ENCODE measurements around the gene COG4. TPM values are rescaled to one million over a fixed set of nuclear protein-coding genes. Genes with fewer than 3 reads are reported as not detected.

The COG4 gene
- total RNA-seq, 1 experiment from 2014 or later: 35.5 TPM

GRCh38 chr16:70463235-70463634, 60.1 kb downstream of the COG4 start:
- H3K9ac ChIP-seq (ENCODE audit: low read length): no peak overlapping the region
- DNase-seq (no peak), ATAC-seq (no peak)
- H3K9me2 ChIP-seq (replicated peaks; ENCODE audit: low read length): no peaks in the 10 kb centered on the region
- no peak overlapping the region for H2AFZ ChIP-seq (ENCODE audit: low read length)
- no peaks in the 10 kb centered on the region for H3F3A ChIP-seq (ENCODE audit: low read length, unreplicated experiment)
- H3K4me2 ChIP-seq (ENCODE audit: low read length): no peak overlapping the region
- no peaks in the 10 kb centered on the region for H3K9me3 ChIP-seq (ENCODE audit: low read length)
- no peaks in the 10 kb centered on the region for H3K4me1 ChIP-seq (ENCODE audit: insufficient read depth, low read length)
- intact Hi-C loops (cut with micrococcal nuclease): no loop called here
- no peak overlapping the region for H3K27ac ChIP-seq (ENCODE audit: low read length)
- TF ChIP-seq CTCF (conservative IDR thresholded peaks at IDR 0.05; ENCODE audit: low read depth, low read length): no peak
- no peak for TF ChIP-seq EZH2phosphoT487 (IDR thresholded peaks at IDR 0.05; ENCODE audit: borderline replicate concordance, low read length)
- TF ChIP-seq EZH2 (IDR thresholded peaks at IDR 0.05; ENCODE audit: low read length, unreplicated experiment): no peak
- no peaks in the 10 kb centered on the region for H3K79me2 ChIP-seq (ENCODE audit: low read length)
- no TSS peak for BruUV-seq (replicated peaks)
- POLR2A ChIA-PET (ENCODE audit: unreplicated experiment): no interaction called here
- H4K20me1 ChIP-seq (ENCODE audit: low read length): no peaks in the 10 kb centered on the region
- no peaks in the 10 kb centered on the region for H3K36me3 ChIP-seq (ENCODE audit: low read depth, low read length)
- no peak overlapping the region for H3K4me3 ChIP-seq (ENCODE audit: low read length)
- CTCF ChIA-PET: no interaction called here
- H3K27me3 ChIP-seq (ENCODE audit: low read length): no peaks in the 10 kb centered on the region

GRCh38 chr16:70460737-70461261, 62.6 kb downstream of the COG4 start:
- Histone ChIP-seq H3K4me1 (ENCODE audit: insufficient read depth, low read length) (no peaks in the 10 kb centered on the region), H3F3A (ENCODE audit: low read length, unreplicated experiment) (no peaks in the 10 kb centered on the region), H2AFZ (ENCODE audit: low read length) (no peak overlapping the region), H3K27ac (ENCODE audit: low read length) (no peak overlapping the region), H4K20me1 (ENCODE audit: low read length) (no peaks in the 10 kb centered on the region), H3K9ac (ENCODE audit: low read length) (no peak overlapping the region), H3K79me2 (ENCODE audit: low read length) (no peaks in the 10 kb centered on the region), H3K36me3 (ENCODE audit: low read depth, low read length) (no peaks in the 10 kb centered on the region), H3K4me3 (ENCODE audit: low read length) (no peak overlapping the region), H3K27me3 (ENCODE audit: low read length) (no peaks in the 10 kb centered on the region), H3K9me2 (replicated peaks; ENCODE audit: low read length) (no peaks in the 10 kb centered on the region), H3K4me2 (ENCODE audit: low read length) (no peak overlapping the region), H3K9me3 (ENCODE audit: low read length) (no peaks in the 10 kb centered on the region)
- intact Hi-C loops (cut with micrococcal nuclease): no loop called here
- TF ChIP-seq EZH2phosphoT487 (IDR thresholded peaks at IDR 0.05; ENCODE audit: borderline replicate concordance, low read length) (no peak), CTCF (conservative IDR thresholded peaks at IDR 0.05; ENCODE audit: low read depth, low read length) (no peak), EZH2 (IDR thresholded peaks at IDR 0.05; ENCODE audit: low read length, unreplicated experiment) (no peak)
- ChIA-PET CTCF (no interaction called here), POLR2A (ENCODE audit: unreplicated experiment) (no interaction called here)
- no peak for ATAC-seq
- no TSS peak for BruUV-seq (replicated peaks)
- no peak for DNase-seq

- no peak overlapping the region for H3K4me3 ChIP-seq (ENCODE audit: low read length)
- TF ChIP-seq CTCF (conservative IDR thresholded peaks at IDR 0.05; ENCODE audit: low read depth, low read length): no peak
- no peak for TF ChIP-seq EZH2phosphoT487 (IDR thresholded peaks at IDR 0.05; ENCODE audit: borderline replicate concordance, low read length)
- no peak for TF ChIP-seq EZH2 (IDR thresholded peaks at IDR 0.05; ENCODE audit: low read length, unreplicated experiment)
- no peaks in the 10 kb centered on the region for H3K79me2 ChIP-seq (ENCODE audit: low read length)
- no peak overlapping the region for H3K27ac ChIP-seq (ENCODE audit: low read length)
- DNase-seq (no peak), ATAC-seq (no peak)
- no peak overlapping the region for H3K4me2 ChIP-seq (ENCODE audit: low read length)
- no peaks in the 10 kb centered on the region for H4K20me1 ChIP-seq (ENCODE audit: low read length)
- no peak overlapping the region for H3K9ac ChIP-seq (ENCODE audit: low read length)
- intact Hi-C loops (cut with micrococcal nuclease): no loop called here
- no peaks in the 10 kb centered on the region for H3K9me3 ChIP-seq (ENCODE audit: low read length)
- no peaks in the 10 kb centered on the region for H3K36me3 ChIP-seq (ENCODE audit: low read depth, low read length)
- H3F3A ChIP-seq (ENCODE audit: low read length, unreplicated experiment): no peaks in the 10 kb centered on the region
- no peaks in the 10 kb centered on the region for H3K9me2 ChIP-seq (replicated peaks; ENCODE audit: low read length)
- H2AFZ ChIP-seq (ENCODE audit: low read length): no peak overlapping the region
- ChIA-PET POLR2A (ENCODE audit: unreplicated experiment) (no interaction called here), CTCF (no interaction called here)
- BruUV-seq (replicated peaks): no TSS peak
- peaks cover 6% of the 10 kb centered on the region for H3K4me1 ChIP-seq (ENCODE audit: insufficient read depth, low read length)
- no peaks in the 10 kb centered on the region for H3K27me3 ChIP-seq (ENCODE audit: low read length)
Measured at GRCh38 chr16:70457446-70458166, 65.7 kb downstream of the COG4 start.
